Cardiac fibroblast (primary cell): Measurements from ENCODE around the gene DNAH7.

Source experiments
- DNase-seq, 2 donors: peaks; one replicate each; pipeline versions ENCODE4 v3.0.0 to v3.0.0-alpha.2; 2010; ENCODE audit warnings: low read depth in 2 of 2
- H3K4me3 ChIP-seq, 2 donors: replicated peaks in 1 of 2; 1 replicate in 1 of 2; 2 replicates in 1 of 2; pipeline ENCODE4 v1.5.1; 2011; ENCODE audit warnings: low read depth in 2 of 2, low read length in 2 of 2, mild to moderate bottlenecking in 2 of 2, moderate library complexity in 1 of 2
- CTCF ChIP-seq: IDR thresholded peaks from one replicate; pipeline ENCODE4 v1.5.1; 2011; ENCODE audit warnings: low read depth, mild to moderate bottlenecking, low read length, inconsistent platforms

Gene DNAH7

GRCh38 chr2:195821566-195821932 lies 247.1 kb downstream of the DNAH7 start:
- TF ChIP-seq CTCF, result no peak
- DNase-seq, result no peak

DNA sequence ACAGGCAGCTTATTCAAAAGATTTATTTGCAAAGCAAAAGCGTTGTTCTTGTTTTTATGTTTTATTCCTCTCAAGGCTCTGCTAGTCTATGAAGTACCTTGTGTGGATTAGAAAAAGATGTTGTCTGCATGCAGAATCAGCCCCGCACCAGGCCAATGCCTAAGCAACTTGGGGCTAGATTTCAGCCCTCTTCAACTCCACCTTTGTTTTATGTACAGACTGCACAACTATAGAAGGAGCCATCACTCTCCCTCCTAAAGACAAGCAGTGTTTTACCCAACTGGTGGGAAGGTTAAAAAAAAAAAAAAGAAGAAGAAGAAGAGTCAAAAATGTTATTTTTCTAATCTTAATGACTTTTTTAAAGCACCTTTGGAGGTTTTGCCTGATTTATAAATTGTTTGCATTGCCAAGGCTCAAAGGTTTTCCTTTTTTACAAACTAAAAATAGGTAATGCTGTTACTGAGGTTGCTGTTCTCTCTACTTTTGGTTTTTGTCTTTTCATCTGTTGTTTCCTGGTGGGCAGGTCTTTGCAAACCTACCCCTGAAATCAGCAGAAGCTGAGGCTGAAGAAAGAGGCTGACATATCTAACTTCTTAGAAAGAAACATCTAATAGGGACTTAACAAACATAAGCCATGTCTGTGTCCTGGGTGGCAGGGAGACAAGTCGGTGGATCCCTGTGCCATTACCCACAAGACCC lies 247.6 kb downstream of the DNAH7 start:
- DNase-seq, result no peak
- no peak overlapping the region for H3K4me3 ChIP-seq
- no peak for TF ChIP-seq CTCF

More at GRCh38 chr2:195821566-195821932, 247.1 kb downstream of the DNAH7 start:
- H3K4me3 ChIP-seq, result no peak overlapping the region

GRCh38 chr2:195820373-195820772 lies 248.3 kb downstream of the DNAH7 start:
- H3K4me3 ChIP-seq, result no peak overlapping the region
- DNase-seq, result peak; percentile 43 to 73
- no peak for TF ChIP-seq CTCF

GRCh38 chr2:195819276-195819675 lies 249.4 kb downstream of the DNAH7 start:
- H3K4me3 ChIP-seq, result no peak overlapping the region
- no peak for DNase-seq
- TF ChIP-seq CTCF, result no peak

- no peak for TF ChIP-seq CTCF
- DNase-seq, result peak in 1 of 2 donors; percentile 44
- H3K4me3 ChIP-seq, result no peak overlapping the region
These were observed 250.1 kb downstream of the DNAH7 start for GRCh38 chr2:195818526-195818925.

GRCh38 chr2:195818106-195818505 lies 250.5 kb downstream of the DNAH7 start:
- TF ChIP-seq CTCF, result no peak
- no peak for DNase-seq
- no peak overlapping the region for H3K4me3 ChIP-seq

GRCh38 chr2:195815083-195815482 lies 253.6 kb downstream of the DNAH7 start:
- no peak for DNase-seq
- H3K4me3 ChIP-seq, result no peak overlapping the region
- no peak for TF ChIP-seq CTCF
